ENCODE results near the gene EEF1AKMT4. TPM values are rescaled to one million over a fixed set of nuclear protein-coding genes. Genes with fewer than 3 reads are reported as not detected.

EEF1AKMT4 gene
- total RNA-seq, 1 experiment from 2014 or later, result 7.8 TPM

GRCh38 chr3:184291044-184291737 is 41.7 kb downstream of the EEF1AKMT4 start:
- Histone ChIP-seq H3K4me1 (ENCODE audit: insufficient read depth, low read length, poor library complexity, severe bottlenecking) (no peaks in the 10 kb centered on the region), H3K36me3 (ENCODE audit: insufficient read depth, low read length, poor library complexity, severe bottlenecking) (no peaks in the 10 kb centered on the region), H3K9me3 (ENCODE audit: low read depth, low read length, poor library complexity, severe bottlenecking) (no peaks in the 10 kb centered on the region), H3K27ac (ENCODE audit: low read depth, low read length, poor library complexity, severe bottlenecking) (no peak overlapping the region), H3K27me3 (replicated peaks; ENCODE audit: insufficient read depth, low read depth, low read length, poor library complexity) (no peaks in the 10 kb centered on the region), H3K4me3 (ENCODE audit: low read depth, low read length, poor library complexity, severe bottlenecking) (no peak overlapping the region)
- CTCF ChIA-PET, result no interaction called here
- DNase-seq (ENCODE audit: low spot score), result no peak
- TF ChIP-seq CTCF (conservative IDR thresholded peaks at IDR 0.05; ENCODE audit: low read depth, low read length) (no peak), EZH2 (IDR thresholded peaks at IDR 0.05; ENCODE audit: borderline replicate concordance, low read depth, low read length, poor library complexity, severe bottlenecking) (no peak)
- POLR2A ChIA-PET (ENCODE audit: low non-redundant PET), result no interaction called here
- no TSS peak for BruUV-seq (replicated peaks)
- intact Hi-C loops (cut with micrococcal nuclease; ENCODE audit: unreplicated experiment), result no loop called here

GRCh38 chr3:184291738-184292445 is 42.4 kb downstream of the EEF1AKMT4 start:
- CTCF ChIA-PET, result interaction anchor here (0.6 kb wide), 1 partner anchor 1505 kb away, joined by 8 read pairs; no protein-coding TSS in a partner anchor

GRCh38 chr3:184295771-184296170 is 46.3 kb downstream of the EEF1AKMT4 start:
- H3K36me3 ChIP-seq (ENCODE audit: insufficient read depth, low read length, poor library complexity, severe bottlenecking), result peaks cover 10% of the 10 kb centered on the region
- H3K4me3 ChIP-seq (ENCODE audit: low read depth, low read length, poor library complexity, severe bottlenecking), result no peak overlapping the region
- no peaks in the 10 kb centered on the region for H3K27me3 ChIP-seq (replicated peaks; ENCODE audit: insufficient read depth, low read depth, low read length, poor library complexity)
- BruUV-seq (replicated peaks), result no TSS peak
- ChIA-PET POLR2A (ENCODE audit: low non-redundant PET) (no interaction called here), CTCF (no interaction called here)
- intact Hi-C loops (cut with micrococcal nuclease; ENCODE audit: unreplicated experiment), result loop anchor here (5.0 kb wide), 1 partner anchor 123 kb away; the partner anchor contains the start of gene AP2M1
- TF ChIP-seq CTCF (conservative IDR thresholded peaks at IDR 0.05; ENCODE audit: low read depth, low read length), result no peak
- no peak for TF ChIP-seq EZH2 (IDR thresholded peaks at IDR 0.05; ENCODE audit: borderline replicate concordance, low read depth, low read length, poor library complexity, severe bottlenecking)
- H3K4me1 ChIP-seq (ENCODE audit: insufficient read depth, low read length, poor library complexity, severe bottlenecking), result peaks cover 8% of the 10 kb centered on the region
- H3K27ac ChIP-seq (ENCODE audit: low read depth, low read length, poor library complexity, severe bottlenecking), result no peak overlapping the region
- DNase-seq (ENCODE audit: low spot score), result no peak
- H3K9me3 ChIP-seq (ENCODE audit: low read depth, low read length, poor library complexity, severe bottlenecking), result no peaks in the 10 kb centered on the region

More at GRCh38 chr3:184291738-184292445, 42.4 kb downstream of the EEF1AKMT4 start:
- no peaks in the 10 kb centered on the region for H3K27me3 ChIP-seq (replicated peaks; ENCODE audit: insufficient read depth, low read depth, low read length, poor library complexity)
- no peaks in the 10 kb centered on the region for H3K36me3 ChIP-seq (ENCODE audit: insufficient read depth, low read length, poor library complexity, severe bottlenecking)
- BruUV-seq (replicated peaks), result no TSS peak
- H3K9me3 ChIP-seq (ENCODE audit: low read depth, low read length, poor library complexity, severe bottlenecking), result no peaks in the 10 kb centered on the region
- POLR2A ChIA-PET (ENCODE audit: low non-redundant PET), result no interaction called here
- no peak overlapping the region for H3K4me3 ChIP-seq (ENCODE audit: low read depth, low read length, poor library complexity, severe bottlenecking)
- DNase-seq (ENCODE audit: low spot score), result no peak
- TF ChIP-seq EZH2 (IDR thresholded peaks at IDR 0.05; ENCODE audit: borderline replicate concordance, low read depth, low read length, poor library complexity, severe bottlenecking) (no peak), CTCF (conservative IDR thresholded peaks at IDR 0.05; ENCODE audit: low read depth, low read length) (no peak)
- H3K27ac ChIP-seq (ENCODE audit: low read depth, low read length, poor library complexity, severe bottlenecking), result no peak overlapping the region
- intact Hi-C loops (cut with micrococcal nuclease; ENCODE audit: unreplicated experiment), result no loop called here
- H3K4me1 ChIP-seq (ENCODE audit: insufficient read depth, low read length, poor library complexity, severe bottlenecking), result no peaks in the 10 kb centered on the region
